OCI-LY3 (cell line): ENCODE results near the gene ZGLP1.

Source experiments
- CTCF ChIP-seq: fragments of 200-600, 300-600 bp; sonication (generic); IDR thresholded peaks from 2 replicates; pipeline ENCODE4 v1.5.1; 2014; ENCODE audit warnings: antibody characterized with exemption, low read length, low read depth
- EZH2phosphoT487 ChIP-seq: fragments of 200-600 bp; shearing (Covaris generic); IDR thresholded peaks from 2 replicates; pipeline ENCODE4 v1.6.1; 2018; ENCODE audit warnings: antibody characterized with exemption, mixed run types, low read depth

GRCh38 chr19:10338940-10339339 lies 29.3 kb upstream of the ZGLP1 start:
- no peak for TF ChIP-seq CTCF
- TF ChIP-seq EZH2phosphoT487, result no peak
